Measurements from ENCODE around the gene SLC6A13. TPM values are rescaled to one million over a fixed set of nuclear protein-coding genes. Genes with fewer than 3 reads are reported as not detected.

Gene SLC6A13
- total and polyA plus RNA-seq, 10 of the 15 experiments (the other 5 are each of a cell fraction or from before 2014, with no cell fraction given), result 0.18 to 1.2 (median 0.20) TPM; not detected in 3

- Histone ChIP-seq H3K4me2 (ENCODE audit: control insufficient read depth, insufficient read depth) (no peak overlapping the region), H2AFZ (ENCODE audit: control insufficient read depth, low read depth, low read length) (no peak overlapping the region), H3K27ac (ENCODE audit: control insufficient read depth, insufficient read depth) (no peak overlapping the region), H3K27me3 (replicated peaks in 1 of 2; ENCODE audit: control insufficient read depth in 2 of 2, insufficient read depth in 2 of 2, low read length in 1 of 2) (peaks cover 0 to 9% of the 10 kb centered on the region in 2 experiments; a peak in 2 of 4 replicates), H3K9ac (ENCODE audit: control insufficient read depth, insufficient read depth, low read length) (no peak overlapping the region), H3K4me1 (ENCODE audit: control insufficient read depth, insufficient read depth, low read length) (no peaks in the 10 kb centered on the region), H3K9me3 (replicated peaks; ENCODE audit: control insufficient read depth, insufficient read depth, low read length) (no peaks in the 10 kb centered on the region), H3K36me3 (ENCODE audit: control insufficient read depth in 2 of 2, insufficient read depth in 2 of 2, low read length in 1 of 2) (no peaks in the 10 kb centered on the region), H3K4me3 (no peak overlapping the region), H3K79me2 (ENCODE audit: control insufficient read depth, insufficient read depth, low read length) (no peaks in the 10 kb centered on the region), H4K20me1 (ENCODE audit: control insufficient read depth, insufficient read depth) (no peaks in the 10 kb centered on the region)
- intact Hi-C loops (cut with micrococcal nuclease; ENCODE audit: unreplicated experiment) (no loop called here), in situ Hi-C loops (cut with MboI) (no loop called here)
- DNase-seq (ENCODE audit: low read depth, low spot score), result no peak
- ChIA-PET SMC1A (ENCODE audit: uncharacterized antibody, unreplicated experiment) (no interaction called here), POLR2A (no interaction called here), RAD21 (ENCODE audit: unreplicated experiment) (no interaction called here), CTCF (no interaction called here)
- no peak for FAIRE-seq
- no peak for TF ChIP-seq YY1 (IDR thresholded peaks at IDR 0.05; ENCODE audit: low read depth, low read length)
- no peak for TF ChIP-seq TCF3 (IDR thresholded peaks at IDR 0.05; ENCODE audit: borderline replicate concordance, insufficient read depth, low read depth, low read length)
- TF ChIP-seq ZNF384 (IDR thresholded peaks at IDR 0.05; ENCODE audit: borderline replicate concordance, low read depth, low read length), result no peak
- WGBS (ENCODE audit: insufficient coverage, insufficient replicate concordance, low lambda C conversion rate, missing lambda C conversion rate), result 69% methylated on average over 37 of the region's 84 CpGs
- ATAC-seq, result no peak; the same call in 2 of the 3 replicates
- BruUV-seq (replicated peaks), result no TSS peak
Observed at GRCh38 chr12:203462-204260, 59.0 kb downstream of the SLC6A13 start.

GRCh38 chr12:203074-203461 is 59.6 kb downstream of the SLC6A13 start:
- H3K27me3 ChIP-seq (replicated peaks in 1 of 2; ENCODE audit: control insufficient read depth in 2 of 2, insufficient read depth in 2 of 2, low read length in 1 of 2), result peaks cover 0 to 9% of the 10 kb centered on the region in 2 experiments; a peak in 2 of 4 replicates
- in situ Hi-C loops (cut with MboI) (no loop called here), intact Hi-C loops (cut with micrococcal nuclease; ENCODE audit: unreplicated experiment) (no loop called here)
- RAD21 ChIA-PET (ENCODE audit: unreplicated experiment), result no interaction called here
- H3K4me1 ChIP-seq (ENCODE audit: control insufficient read depth, insufficient read depth, low read length), result no peaks in the 10 kb centered on the region
- no peak overlapping the region for H2AFZ ChIP-seq (ENCODE audit: control insufficient read depth, low read depth, low read length)
- H3K79me2 ChIP-seq (ENCODE audit: control insufficient read depth, insufficient read depth, low read length), result no peaks in the 10 kb centered on the region
- no peaks in the 10 kb centered on the region for H3K9me3 ChIP-seq (replicated peaks; ENCODE audit: control insufficient read depth, insufficient read depth, low read length)
- SMC1A ChIA-PET (ENCODE audit: uncharacterized antibody, unreplicated experiment), result no interaction called here
- POLR2A ChIA-PET, result no interaction called here
- H3K36me3 ChIP-seq (ENCODE audit: control insufficient read depth in 2 of 2, insufficient read depth in 2 of 2, low read length in 1 of 2), result no peaks in the 10 kb centered on the region
- H4K20me1 ChIP-seq (ENCODE audit: control insufficient read depth, insufficient read depth), result no peaks in the 10 kb centered on the region
- FAIRE-seq (no peak), ATAC-seq (no peak), DNase-seq (ENCODE audit: low read depth, low spot score) (no peak)
- no TSS peak for BruUV-seq (replicated peaks)
- no peak overlapping the region for H3K4me2 ChIP-seq (ENCODE audit: control insufficient read depth, insufficient read depth)
- H3K9ac ChIP-seq (ENCODE audit: control insufficient read depth, insufficient read depth, low read length), result no peak overlapping the region
- CTCF ChIA-PET, result no interaction called here
- H3K27ac ChIP-seq (ENCODE audit: control insufficient read depth, insufficient read depth), result no peak overlapping the region
- 73% methylated on average over 16 of the region's 16 CpGs for WGBS (ENCODE audit: insufficient coverage, insufficient replicate concordance, low lambda C conversion rate, missing lambda C conversion rate)
- no peak overlapping the region for H3K4me3 ChIP-seq
- TF ChIP-seq ZBED1 (IDR thresholded peaks at IDR 0.05; ENCODE audit: borderline replicate concordance) (no peak), PRDM15 (CRISPR knock-in tag; IDR thresholded peaks at IDR 0.05) (no peak), NBN (IDR thresholded peaks at IDR 0.05) (no peak), EZH2 (IDR thresholded peaks at IDR 0.05; ENCODE audit: borderline replicate concordance, control insufficient read depth, low read depth, low read length) (no peak), HSF1 (IDR thresholded peaks at IDR 0.05; ENCODE audit: low read depth, low read length) (no peak), ZNF207 (IDR thresholded peaks at IDR 0.05; ENCODE audit: borderline replicate concordance) (no peak)
